Cardiac fibroblast (primary cell): ENCODE results near the gene SLC66A1.
A peak's percentile ranks its signal among the peaks of the same experiment; 100 is the strongest.

Experiments used
- DNase-seq, 2 donors: peaks; one replicate each; pipeline versions ENCODE4 v3.0.0 to v3.0.0-alpha.2; 2010; ENCODE audit warnings: low read depth in 2 of 2
- H3K4me3 ChIP-seq, 2 donors: replicated peaks in 1 of 2; 1 replicate in 1 of 2; 2 replicates in 1 of 2; pipeline ENCODE4 v1.5.1; 2011; ENCODE audit warnings: low read depth in 2 of 2, low read length in 2 of 2, mild to moderate bottlenecking in 2 of 2, moderate library complexity in 1 of 2
- CTCF ChIP-seq: IDR thresholded peaks from one replicate; pipeline ENCODE4 v1.5.1; 2011; ENCODE audit warnings: low read depth, mild to moderate bottlenecking, low read length, inconsistent platforms

The SLC66A1 gene

GRCh38 chr1:19358710-19359109, 46.6 kb downstream of the SLC66A1 start:
- no peak for DNase-seq
- no peak for TF ChIP-seq CTCF

DNA sequence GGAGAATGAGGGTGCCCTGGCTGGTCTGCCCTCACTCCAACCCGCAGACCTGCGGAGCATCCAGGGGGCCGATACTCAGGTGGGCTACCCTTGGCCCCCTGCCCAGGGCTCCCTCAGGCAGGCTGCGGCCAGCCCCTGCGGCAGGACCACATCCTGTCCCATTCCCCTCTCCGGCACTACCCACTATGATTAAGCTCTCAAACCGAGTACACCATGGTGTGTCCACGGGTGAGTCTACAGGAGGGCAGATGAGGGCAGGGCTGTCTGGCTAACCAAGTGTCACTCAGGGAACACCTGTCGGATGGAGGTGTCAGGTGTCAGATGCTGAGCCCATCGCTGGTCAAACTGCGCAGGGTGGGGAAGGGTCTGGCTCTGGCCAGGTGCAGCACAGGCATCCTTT, 47.2 kb downstream of the SLC66A1 start:
- no peak for DNase-seq
- no peak overlapping the region for H3K4me3 ChIP-seq
- TF ChIP-seq CTCF = no peak

More at GRCh38 chr1:19358710-19359109, 46.6 kb downstream of the SLC66A1 start:
- H3K4me3 ChIP-seq = no peak overlapping the region

GRCh38 chr1:19360016-19360415, 47.9 kb downstream of the SLC66A1 start:
- TF ChIP-seq CTCF = no peak
- no peak overlapping the region for H3K4me3 ChIP-seq
- DNase-seq = no peak

GRCh38 chr1:19360432-19360831, 48.3 kb downstream of the SLC66A1 start:
- TF ChIP-seq CTCF = no peak
- no peak for DNase-seq
- H3K4me3 ChIP-seq = no peak overlapping the region

DNA sequence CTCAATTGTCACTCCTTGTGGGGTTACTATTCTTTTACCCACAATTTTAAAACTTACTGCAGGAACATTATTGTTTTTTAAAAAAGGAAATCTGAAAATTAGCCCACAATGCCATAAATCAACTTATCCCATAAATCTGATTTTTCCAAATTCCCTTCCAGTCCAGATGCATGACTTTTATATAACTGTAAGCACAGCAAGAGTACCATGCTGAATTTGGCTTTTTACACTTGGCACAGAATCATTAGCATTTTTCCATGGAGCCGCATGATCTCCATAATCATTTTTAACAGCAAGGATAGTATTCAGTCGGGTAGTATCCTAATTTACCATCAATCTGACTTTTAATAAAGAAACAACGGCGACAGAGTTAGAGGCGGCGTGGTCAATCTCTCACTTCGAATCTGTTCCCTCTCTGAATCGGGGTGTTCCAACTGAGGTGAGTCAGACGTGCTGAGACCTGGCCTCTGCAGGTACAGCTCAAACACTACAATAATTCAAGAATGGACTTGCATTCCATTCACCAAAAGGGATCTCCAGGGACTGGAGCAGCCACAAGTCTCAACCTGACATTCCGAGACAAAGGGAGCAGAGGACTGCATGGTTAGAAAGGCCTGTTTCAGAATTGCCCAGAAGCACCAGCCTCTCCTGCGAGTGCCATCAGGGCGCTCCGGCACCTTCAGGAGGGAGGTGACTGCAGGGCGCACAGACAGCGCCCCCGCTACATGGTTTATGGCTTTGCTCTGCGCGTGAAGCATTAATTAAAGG, 48.9 kb downstream of the SLC66A1 start:
- H3K4me3 ChIP-seq = no peak overlapping the region
- DNase-seq = no peak
- TF ChIP-seq CTCF = no peak

- H3K4me3 ChIP-seq = no peak overlapping the region
- no peak for TF ChIP-seq CTCF
- DNase-seq = peak; percentile 19 to 27
Observed at GRCh38 chr1:19361611-19362147, 49.6 kb downstream of the SLC66A1 start.
